Hepatocyte (in vitro differentiated cells): Measurements from ENCODE around the gene SPRY4. TPM values are rescaled to one million over a fixed set of nuclear protein-coding genes. Genes with fewer than 3 reads are reported as not detected.
A peak's percentile ranks its signal among the peaks of the same experiment; 100 is the strongest.
"Not testable (repeated sequence)": the region's sequence is repeated elsewhere in the genome, so short reads cannot be mapped to it uniquely, and the experiment has no call there.

Experiments
- DNase-seq: peaks from one replicate; pipeline ENCODE4 v3.0.0-alpha.2; 2016; ENCODE audit warnings: low spot score
- H2AFZ ChIP-seq: fragments of 200-600 bp; sonication (generic); 2 replicates; pipeline ENCODE4 v1.6.0; 2016; ENCODE audit warnings: antibody characterized with exemption, mild to moderate bottlenecking
- H3K27ac ChIP-seq: fragments of 200-600 bp; sonication (generic); 2 replicates; pipeline ENCODE4 v1.5.1; 2016; ENCODE audit warnings: mild to moderate bottlenecking
- H3K27me3 ChIP-seq: fragments of 200-600 bp; sonication (generic); 2 replicates; pipeline ENCODE4 v1.6.1; 2016
- H3K36me3 ChIP-seq: fragments of 200-600 bp; sonication (generic); replicated peaks from 2 replicates; pipeline ENCODE4 v1.5.1; 2016; ENCODE audit warnings: low read depth; ENCODE audit not compliant: insufficient read depth
- H3K4me1 ChIP-seq: fragments of 200-600 bp; sonication (generic); 2 replicates; pipeline ENCODE4 v1.5.1; 2016; ENCODE audit warnings: mild to moderate bottlenecking, moderate library complexity; ENCODE audit not compliant: insufficient read depth
- H3K4me2 ChIP-seq: fragments of 200-600 bp; sonication (generic); 2 replicates; pipeline ENCODE4 v1.6.0; 2016
- H3K4me3 ChIP-seq: fragments of 200-600 bp; sonication (generic); 2 replicates; pipeline ENCODE4 v1.5.1; 2016; ENCODE audit warnings: mild to moderate bottlenecking
- H3K79me2 ChIP-seq: fragments of 200-600 bp; sonication (generic); 2 replicates; pipeline ENCODE4 v1.6.0; 2017; ENCODE audit warnings: mild to moderate bottlenecking
- H3K9me2 ChIP-seq: fragments of 200-600 bp; sonication (generic); replicated peaks from 2 replicates; pipeline ENCODE4 v1.6.0; 2017; ENCODE audit warnings: mild to moderate bottlenecking; ENCODE audit not compliant: insufficient read depth
- H3K9me3 ChIP-seq: fragments of 200-600 bp; sonication (generic); 2 replicates; pipeline ENCODE4 v1.5.1; 2016; ENCODE audit warnings: low read depth, mild to moderate bottlenecking
- H4K20me1 ChIP-seq: fragments of 200-600 bp; sonication (generic); 2 replicates; pipeline ENCODE4 v1.6.0; 2016; ENCODE audit warnings: mild to moderate bottlenecking; ENCODE audit not compliant: insufficient read depth, poor library complexity, severe bottlenecking
- CTCF ChIP-seq: fragments of 200-600 bp; sonication (generic); IDR thresholded peaks from 2 replicates; pipeline ENCODE4 v1.5.1; 2016; ENCODE audit warnings: antibody characterized with exemption, mild to moderate bottlenecking; ENCODE audit not compliant: poor library complexity
- EZH2 ChIP-seq: fragments of 200-600 bp; sonication (generic); IDR thresholded peaks from 2 replicates; pipeline ENCODE4 v1.6.1; 2016; ENCODE audit warnings: antibody characterized with exemption, mild to moderate bottlenecking, borderline replicate concordance
- EZH2phosphoT487 ChIP-seq: fragments of 200-600 bp; sonication (generic); IDR thresholded peaks from one replicate; pipeline ENCODE4 v1.6.1; 2018; ENCODE audit warnings: antibody characterized with exemption, mild to moderate bottlenecking, low read depth, moderate library complexity; ENCODE audit not compliant: unreplicated experiment, severe bottlenecking
- WGBS: methylation state at CpG from one replicate; pipeline ENCODE4 v1.1.6; 2016; ENCODE audit warnings: low lambda C conversion rate; ENCODE audit errors: missing lambda C conversion rate; 5-methylcytosine and 5-hydroxymethylcytosine counted together
- polyA plus RNA-seq: library from polyadenylated mRNA; unstranded; fragments of >200 nt; fragmentation: Nextera tagmentation; extraction: Ambion mirVana; gene quantifications from 2 replicates; pipeline ENCODE4 v1.2.1, GENCODE V29; 2016
- total RNA-seq: library from RNA; depleted of rRNA; stranded (reverse); fragments of >200 nt; gene quantifications from 2 replicates; pipeline ENCODE4 v1.2.3, GENCODE V29; 2014

Gene SPRY4
- total and polyA plus RNA-seq, 2 experiments from 2014 or later, result 7.2 to 8.5 TPM

DNA sequence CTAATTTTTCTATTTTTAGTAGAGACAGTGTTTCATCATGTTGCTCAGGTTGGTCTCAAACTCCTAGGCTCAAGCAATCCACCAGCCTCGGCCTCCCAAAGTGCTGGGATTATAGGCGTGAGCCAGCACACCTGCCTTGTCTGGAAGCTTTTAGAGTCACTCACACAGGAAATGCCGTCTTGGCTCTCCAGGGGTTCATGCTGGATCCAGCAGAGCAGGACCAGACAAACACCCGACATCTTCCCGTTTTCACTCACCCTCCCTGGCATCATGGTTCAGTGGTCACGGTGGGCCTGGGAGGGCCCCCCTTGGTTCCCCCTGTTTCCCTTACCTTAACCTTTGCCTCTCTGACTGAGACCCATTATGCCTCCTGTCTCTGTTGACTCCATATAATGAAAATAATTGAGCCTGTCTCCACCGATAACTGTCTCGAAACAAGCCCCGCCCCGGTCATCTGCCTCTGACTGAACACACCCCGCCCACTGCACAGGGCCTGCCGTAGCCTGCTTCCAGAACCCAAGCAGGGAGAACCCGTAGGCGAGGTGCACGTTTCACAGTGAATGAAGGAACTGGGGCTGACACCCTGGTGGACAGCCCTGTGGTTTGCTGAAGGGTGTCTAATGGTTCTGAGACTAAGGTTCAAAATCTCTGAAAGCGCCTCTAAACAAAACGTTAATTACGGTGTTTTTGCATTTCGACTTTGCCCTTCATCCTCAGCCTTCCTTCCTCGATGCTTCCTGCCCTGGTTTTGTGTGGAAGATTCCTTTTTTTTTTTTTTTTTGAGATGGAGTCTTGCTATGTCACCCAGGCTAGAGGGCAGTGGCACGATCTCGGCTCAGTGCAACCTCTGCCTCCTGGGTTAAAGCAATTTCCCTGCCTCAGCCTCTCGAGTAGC is 39.7 kb upstream of the SPRY4 start:
- no peaks in the 10 kb centered on the region for H4K20me1 ChIP-seq
- WGBS, result 86% methylated on average over 23 of the region's 23 CpGs
- H3K36me3 ChIP-seq, result no peaks in the 10 kb centered on the region
- H3K4me1 ChIP-seq, result peaks cover 8% of the 10 kb centered on the region
- H3K9me3 ChIP-seq, result no peaks in the 10 kb centered on the region
- H3K4me2 ChIP-seq, result no peak overlapping the region
- no peak for DNase-seq
- TF ChIP-seq CTCF (no peak), EZH2phosphoT487 (no peak), EZH2 (no peak)
- no peaks in the 10 kb centered on the region for H3K27me3 ChIP-seq
- H3K4me3 ChIP-seq, result no peak overlapping the region
- H3K79me2 ChIP-seq, result no peaks in the 10 kb centered on the region
- H3K9me2 ChIP-seq, result no peaks in the 10 kb centered on the region
- no peak overlapping the region for H3K27ac ChIP-seq
- no peak overlapping the region for H2AFZ ChIP-seq

- H3K9me2 ChIP-seq, result no peaks in the 10 kb centered on the region
- no peak overlapping the region for H2AFZ ChIP-seq
- peak overlapping the region; percentile 94 for H3K27ac ChIP-seq
- no peaks in the 10 kb centered on the region for H3K9me3 ChIP-seq
- H3K4me1 ChIP-seq, result peaks cover 8% of the 10 kb centered on the region
- 92% methylated on average over 5 of the region's 5 CpGs for WGBS
- DNase-seq, result no peak
- TF ChIP-seq CTCF (no peak), EZH2 (no peak), EZH2phosphoT487 (no peak)
- H3K36me3 ChIP-seq, result no peaks in the 10 kb centered on the region
- no peaks in the 10 kb centered on the region for H4K20me1 ChIP-seq
- no peaks in the 10 kb centered on the region for H3K27me3 ChIP-seq
- no peak overlapping the region for H3K4me2 ChIP-seq
- no peaks in the 10 kb centered on the region for H3K79me2 ChIP-seq
- H3K4me3 ChIP-seq, result no peak overlapping the region
Measured at GRCh38 chr5:142363619-142363963, 38.8 kb upstream of the SPRY4 start.

DNA sequence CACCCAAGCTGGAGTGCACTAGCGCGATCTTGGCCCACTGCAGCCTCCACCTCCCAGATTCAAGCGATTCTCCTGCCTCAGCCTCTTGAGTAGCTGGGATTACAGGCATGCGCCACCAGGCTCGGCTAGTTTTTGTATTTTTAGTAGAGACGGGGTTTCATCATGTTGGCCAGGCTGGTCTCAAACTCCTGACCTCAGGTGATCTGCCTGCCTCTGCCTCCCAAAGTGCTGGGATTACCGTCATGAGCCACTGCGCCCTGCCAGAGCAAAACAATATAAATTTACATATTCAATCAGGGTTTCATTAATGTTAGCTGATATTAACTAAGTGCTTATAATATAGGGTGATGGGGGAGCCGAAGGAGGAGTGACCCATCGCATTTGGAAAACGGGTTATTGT is 37.4 kb upstream of the SPRY4 start:
- not testable (repeated sequence) for H3K4me3 ChIP-seq, H3K4me2 ChIP-seq, DNase-seq, H3K9me2 ChIP-seq, H3K27me3 ChIP-seq, H3K36me3 ChIP-seq, H3K9me3 ChIP-seq, H2AFZ ChIP-seq, H4K20me1 ChIP-seq, H3K79me2 ChIP-seq
- H3K27ac ChIP-seq, result peak overlapping the region; percentile 83
- peaks cover 16% of the 10 kb centered on the region for H3K4me1 ChIP-seq
- WGBS, result 90% methylated on average over 11 of the region's 11 CpGs

- DNase-seq, result peak; percentile 60
Measured at GRCh38 chr5:142360607-142361120, 35.8 kb upstream of the SPRY4 start.

More at GRCh38 chr5:142360607-142361120, 35.8 kb upstream of the SPRY4 start:
- Histone ChIP-seq H3K9me2 (no peaks in the 10 kb centered on the region), H3K36me3 (no peaks in the 10 kb centered on the region), H3K4me1 (peaks cover 16% of the 10 kb centered on the region), H3K9me3 (no peaks in the 10 kb centered on the region), H3K4me3 (no peak overlapping the region), H3K79me2 (no peaks in the 10 kb centered on the region), H4K20me1 (no peaks in the 10 kb centered on the region), H3K27ac (peak overlapping the region; percentile 4), H2AFZ (no peak overlapping the region), H3K4me2 (peak overlapping the region; percentile 56), H3K27me3 (no peaks in the 10 kb centered on the region)
- TF ChIP-seq CTCF (no peak), EZH2phosphoT487 (no peak), EZH2 (no peak)
- 8% methylated on average over 12 of the region's 12 CpGs for WGBS
